Fibroblast of skin of right quadriceps (primary cell): ENCODE data around the gene UST.
"Not testable (repeated sequence)": the region's sequence is repeated elsewhere in the genome, so short reads cannot be mapped to it uniquely, and the experiment has no call there.

Experiments used
- DNase-seq: peaks from one replicate; pipeline ENCODE4 v3.0.0-alpha.2; 2013

The UST gene

DNA sequence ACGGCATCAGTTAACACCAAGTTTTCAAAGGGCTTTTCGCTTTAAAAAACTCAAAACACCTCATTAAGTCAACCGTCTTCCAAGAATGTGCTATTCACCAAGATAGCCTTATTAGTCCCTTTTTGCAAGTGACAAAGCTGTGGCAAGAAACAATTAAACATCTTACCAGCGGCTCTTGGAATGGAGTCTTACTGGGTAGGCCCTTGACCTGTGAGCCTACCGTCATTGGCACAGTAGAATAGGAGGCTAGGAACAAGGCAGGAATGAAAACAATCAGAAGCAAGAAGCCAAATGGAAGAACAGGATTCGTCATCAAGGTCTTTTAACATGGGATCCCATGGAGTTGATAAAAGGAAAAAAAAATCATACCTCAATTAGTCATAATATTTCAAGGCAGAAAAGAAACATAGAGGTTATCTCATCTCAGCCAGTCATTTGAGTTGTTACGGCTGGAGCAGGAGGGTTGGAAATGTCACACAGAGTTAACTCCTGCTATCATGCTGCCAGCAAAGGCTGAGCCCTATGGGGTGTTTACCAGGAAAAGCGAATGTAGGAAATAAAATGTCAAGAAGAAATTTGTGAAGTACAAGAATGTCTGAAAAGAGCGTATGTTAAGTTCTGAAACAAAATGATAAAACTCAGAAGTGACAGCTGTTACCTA, 236.4 kb downstream of the UST start:
- no peak for DNase-seq

DNA sequence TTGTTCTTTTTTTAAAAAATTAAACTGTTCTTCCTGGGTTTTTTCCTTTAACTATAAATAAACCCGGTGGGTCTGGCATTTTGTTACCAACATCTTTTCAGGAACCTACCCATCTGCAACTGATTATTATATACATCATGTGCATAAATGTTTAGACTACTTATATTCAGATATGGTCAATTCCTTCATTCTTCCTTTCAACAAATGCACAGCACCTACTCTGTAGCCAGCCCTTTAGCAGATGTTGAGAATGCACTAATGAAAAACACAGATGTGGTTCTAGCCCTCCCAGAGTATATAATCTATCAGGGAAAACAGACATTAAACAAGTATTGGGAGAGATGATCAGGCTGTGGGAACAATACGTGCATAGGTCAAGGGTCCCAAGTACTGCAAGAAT, 237.1 kb downstream of the UST start:
- peak; percentile 66 for DNase-seq

DNA sequence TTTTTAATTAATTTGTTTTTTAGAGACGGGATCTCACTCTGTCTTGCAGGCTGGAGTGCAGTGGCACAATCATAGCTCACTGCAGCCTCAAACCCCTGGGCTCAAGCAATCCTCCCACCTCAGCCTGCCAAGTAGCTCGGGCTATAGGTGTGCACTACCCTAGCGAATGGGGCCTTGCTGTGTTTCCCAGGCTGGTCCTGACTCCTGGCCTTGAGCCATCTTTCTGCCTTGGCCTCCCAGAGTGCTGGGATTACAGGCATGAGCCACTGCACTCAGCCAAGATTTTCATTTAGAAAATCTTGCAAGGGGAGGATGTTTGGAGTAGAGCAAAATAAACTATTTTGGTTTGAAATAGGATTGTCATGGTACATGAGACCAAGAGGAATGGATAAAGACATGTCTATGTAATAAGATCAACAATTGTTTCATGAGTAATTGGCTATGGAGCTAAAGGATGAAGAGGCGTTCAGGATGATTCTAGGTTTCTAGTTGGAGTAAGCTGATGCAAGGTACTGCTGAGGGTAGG, 237.8 kb downstream of the UST start:
- DNase-seq, result no peak

DNA sequence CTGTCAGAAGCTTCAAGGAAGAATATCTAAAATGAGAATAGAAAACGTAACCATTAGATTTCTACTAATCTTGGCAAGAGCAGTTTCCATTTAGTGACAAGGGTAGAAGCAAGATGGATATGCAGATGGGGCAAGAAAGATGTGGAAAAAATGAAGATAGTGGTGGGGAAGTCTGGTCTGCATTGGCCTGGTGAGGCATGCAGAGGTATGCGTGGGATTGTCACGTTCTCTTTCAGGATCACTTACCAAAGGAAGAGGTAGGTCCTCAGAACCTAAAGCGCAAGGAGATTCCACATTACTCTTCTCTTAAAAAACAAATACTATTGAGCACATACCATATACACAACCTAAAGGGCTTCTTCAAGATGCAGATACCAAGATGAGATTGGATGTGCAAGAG, 238.7 kb downstream of the UST start:
- DNase-seq, result no peak

DNA sequence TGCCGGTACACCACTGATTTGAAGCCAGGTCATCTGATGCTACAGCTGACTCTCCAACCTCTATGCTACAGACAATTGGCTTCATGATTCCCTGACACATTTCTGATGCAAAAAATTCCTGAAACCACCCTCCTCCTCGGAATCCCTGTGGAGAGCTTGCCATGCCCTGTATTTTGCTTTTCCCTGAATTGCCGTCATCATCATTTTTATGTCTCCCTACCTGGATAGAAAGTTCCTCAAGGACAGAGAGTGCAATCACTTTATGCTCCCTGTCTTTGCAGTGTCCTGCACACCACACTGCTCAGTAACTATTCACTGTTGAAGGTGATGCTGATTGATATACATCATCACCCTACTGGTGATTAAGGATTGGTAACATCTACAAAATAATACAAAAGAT, 239.8 kb downstream of the UST start:
- no peak for DNase-seq

DNA sequence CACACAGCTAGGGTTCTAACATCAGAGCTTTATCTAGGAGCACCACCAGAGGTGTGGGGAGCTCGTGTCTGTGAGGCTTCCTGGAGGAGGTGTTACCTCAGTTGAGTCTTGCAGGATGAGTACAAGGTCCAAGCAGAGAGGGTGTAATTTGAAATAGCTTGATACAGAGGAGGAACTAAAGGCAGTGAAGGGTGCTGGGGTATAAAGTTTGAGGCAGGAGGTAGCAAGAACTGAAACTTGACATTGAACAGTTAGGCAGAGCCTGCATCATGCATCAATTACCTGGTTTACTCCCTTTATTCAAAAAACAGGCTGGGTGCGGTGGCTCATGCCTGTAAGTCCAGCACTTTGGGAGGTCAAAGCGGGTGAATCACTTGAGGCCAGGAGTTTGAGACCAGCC, 241.2 kb downstream of the UST start:
- DNase-seq, result no peak

DNA sequence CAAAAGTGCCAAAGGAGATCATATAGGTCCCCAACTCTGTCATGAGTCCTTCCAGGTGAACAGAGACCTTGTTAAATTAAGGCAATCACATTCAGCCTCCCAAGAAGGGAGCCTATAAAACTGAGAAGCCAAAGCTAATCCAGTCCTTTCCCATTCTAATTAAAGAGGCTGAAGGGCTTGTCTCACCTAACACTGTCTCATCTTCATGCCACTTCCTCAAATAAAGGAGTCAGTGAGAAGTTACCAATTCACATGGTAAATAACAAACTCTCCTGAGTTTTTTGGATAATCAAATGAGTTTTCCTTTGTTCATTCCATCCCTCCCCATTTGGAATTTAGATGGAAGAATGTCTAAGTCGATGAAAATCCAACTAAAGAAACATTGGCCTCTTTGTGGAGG, 242.8 kb downstream of the UST start:
- no peak for DNase-seq

DNA sequence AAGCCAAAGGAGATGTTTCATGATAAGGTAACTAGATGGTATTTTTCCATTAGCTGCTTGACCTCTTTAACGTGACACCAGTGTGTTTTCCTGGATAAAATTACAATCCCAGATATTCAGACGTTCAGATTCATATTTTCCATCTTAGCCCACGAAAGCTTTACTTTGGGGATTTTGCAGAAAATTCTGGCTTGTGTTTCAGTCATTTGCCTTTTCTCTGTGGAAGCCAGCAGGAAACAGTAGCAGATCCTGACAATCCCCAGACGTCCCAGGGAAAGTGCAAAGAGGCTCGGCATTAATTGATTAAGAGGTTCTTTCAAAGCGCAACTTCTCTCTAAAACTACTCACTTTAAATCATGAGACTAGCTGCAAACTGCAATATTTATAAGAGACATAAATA, 243.6 kb downstream of the UST start:
- no peak for DNase-seq

DNA sequence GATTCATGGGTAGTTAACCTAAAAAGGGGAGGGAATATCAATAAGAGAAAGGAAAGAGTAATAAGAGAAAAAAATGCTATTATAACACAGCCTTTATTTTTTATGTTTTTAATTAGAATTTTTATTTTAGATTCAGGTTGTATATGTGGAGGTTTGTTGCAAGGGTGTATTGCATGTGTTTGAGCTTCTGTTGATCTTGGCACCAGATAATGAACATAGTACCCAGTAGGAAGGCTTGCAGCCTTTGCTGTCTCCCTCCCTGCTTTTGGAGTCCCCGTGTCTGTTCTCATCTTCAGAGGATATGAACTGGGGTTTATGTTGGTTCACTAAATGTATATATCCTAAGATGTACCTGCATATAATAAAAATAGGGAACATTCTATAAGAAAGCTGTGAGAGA, 250.0 kb downstream of the UST start:
- no peak for DNase-seq

DNA sequence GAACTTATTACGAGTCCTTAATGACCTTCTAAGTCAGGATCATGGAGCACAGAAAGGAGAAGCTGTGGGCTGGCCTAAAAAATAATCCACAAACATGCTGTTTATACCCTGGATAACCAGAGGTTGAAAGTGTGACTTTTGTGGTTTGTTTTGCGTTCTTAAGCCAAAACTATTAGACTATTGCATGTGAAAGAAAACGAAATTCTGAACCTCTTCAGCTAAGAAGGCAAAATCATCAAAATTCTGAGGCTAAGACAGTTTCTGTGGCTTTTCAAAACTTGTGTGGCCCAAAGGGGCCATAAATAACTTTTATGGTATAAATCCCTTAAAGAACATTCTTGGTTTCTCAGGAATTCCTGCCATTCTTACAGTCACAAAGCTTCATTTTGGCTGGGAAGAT, 251.0 kb downstream of the UST start:
- peak; percentile 98 for DNase-seq

DNA sequence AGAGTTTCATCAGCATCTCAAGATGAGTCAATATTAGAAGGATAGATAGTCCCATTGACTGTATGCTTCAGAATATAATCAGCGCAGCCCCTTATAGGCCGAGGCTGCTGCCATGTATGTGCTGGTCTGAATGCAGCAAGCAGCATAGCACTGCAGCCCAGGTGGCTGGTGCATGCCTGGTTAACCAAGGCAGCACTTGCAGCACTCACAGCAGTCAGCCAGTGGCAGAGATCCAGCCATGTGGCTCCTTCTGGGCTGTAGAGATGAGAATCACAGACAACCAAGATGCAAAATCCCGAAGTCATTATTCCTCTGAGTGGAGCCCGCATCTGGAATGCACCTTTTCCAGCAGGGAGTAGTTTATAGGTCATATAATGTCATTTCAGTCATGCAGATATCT, 251.9 kb downstream of the UST start:
- peak; percentile 61 for DNase-seq

DNA sequence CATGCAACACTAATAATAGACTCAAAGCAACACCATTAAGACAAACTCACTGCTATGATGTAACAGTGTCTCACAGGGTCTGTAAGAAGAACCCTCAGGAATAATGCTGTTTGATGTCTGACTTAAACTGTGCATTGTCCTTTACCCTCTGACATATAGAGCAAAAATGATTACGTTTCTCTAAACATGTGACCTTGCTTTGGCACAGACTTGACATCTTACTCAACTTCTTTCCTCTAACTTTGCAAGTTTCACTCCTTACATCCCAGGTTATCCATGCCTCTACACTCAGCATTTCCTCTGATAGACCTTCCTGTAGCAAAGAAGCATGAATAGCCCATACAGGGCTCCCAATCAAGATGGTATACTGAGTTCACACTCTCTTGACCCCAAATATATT, 252.7 kb downstream of the UST start:
- DNase-seq, result peak; percentile 65

DNA sequence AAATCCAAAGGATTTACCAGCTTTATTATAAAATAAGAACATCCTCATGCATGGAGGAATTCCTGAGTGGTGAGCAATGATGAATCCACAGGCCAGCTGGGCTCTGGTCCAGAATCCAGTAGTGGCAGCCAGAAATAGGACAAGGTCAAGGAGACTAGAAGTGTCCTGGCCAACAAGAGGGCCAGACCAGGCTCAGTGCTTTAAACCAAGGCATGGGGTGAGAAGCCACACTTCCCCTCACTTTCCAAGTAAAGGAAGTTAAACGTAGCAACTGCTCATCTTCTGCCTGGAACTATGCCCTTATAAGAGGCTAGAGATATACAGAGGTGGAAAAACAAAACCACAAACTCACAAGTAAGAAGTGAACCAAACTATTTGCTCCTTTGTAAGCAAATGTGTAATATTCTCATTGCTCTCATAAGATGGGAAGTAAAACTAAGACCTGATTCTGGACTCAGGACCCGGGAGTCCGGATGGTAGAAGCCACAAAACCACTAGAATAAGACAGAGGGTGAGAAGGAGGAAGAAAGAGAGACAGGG, 253.2 kb downstream of the UST start:
- DNase-seq, result peak; percentile 87

DNA sequence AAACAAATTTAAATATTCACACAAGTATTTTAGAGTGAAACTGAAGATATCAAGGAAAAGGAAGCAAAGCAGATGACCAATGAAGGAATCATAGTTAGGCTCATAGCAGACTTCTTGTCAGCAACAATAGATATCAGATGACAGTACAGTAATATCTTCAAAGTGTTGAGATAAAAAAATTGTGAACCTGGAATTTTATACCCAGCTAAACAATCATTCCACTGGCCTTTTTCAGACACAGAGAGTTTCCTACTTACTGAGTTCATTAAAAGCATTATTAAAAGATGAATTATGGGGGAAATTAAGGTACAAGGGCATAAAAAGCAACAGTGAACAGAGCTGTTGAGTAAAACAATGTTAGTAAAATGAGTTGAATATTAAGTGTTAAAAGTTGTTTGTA, 254.6 kb downstream of the UST start:
- no peak for DNase-seq

DNA sequence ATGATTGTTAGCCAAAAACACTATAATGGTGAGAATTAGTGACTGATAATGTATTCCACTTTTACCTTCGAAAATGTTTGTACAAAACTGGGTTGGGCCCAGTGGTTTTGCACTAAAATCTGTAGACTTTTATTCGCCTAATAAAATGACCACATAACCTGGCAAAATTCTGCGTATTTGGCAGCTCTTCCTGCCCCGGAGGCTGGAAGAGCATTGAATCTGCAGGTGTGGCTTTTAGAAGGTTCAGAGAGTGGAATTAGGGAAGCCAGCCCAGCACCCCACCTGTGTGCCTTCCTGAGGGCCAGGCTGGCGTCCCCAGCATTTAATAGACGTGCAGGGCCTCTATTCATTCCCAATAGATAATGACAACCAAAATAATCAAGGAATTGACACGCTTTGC, 256.7 kb downstream of the UST start:
- no peak for DNase-seq

DNA sequence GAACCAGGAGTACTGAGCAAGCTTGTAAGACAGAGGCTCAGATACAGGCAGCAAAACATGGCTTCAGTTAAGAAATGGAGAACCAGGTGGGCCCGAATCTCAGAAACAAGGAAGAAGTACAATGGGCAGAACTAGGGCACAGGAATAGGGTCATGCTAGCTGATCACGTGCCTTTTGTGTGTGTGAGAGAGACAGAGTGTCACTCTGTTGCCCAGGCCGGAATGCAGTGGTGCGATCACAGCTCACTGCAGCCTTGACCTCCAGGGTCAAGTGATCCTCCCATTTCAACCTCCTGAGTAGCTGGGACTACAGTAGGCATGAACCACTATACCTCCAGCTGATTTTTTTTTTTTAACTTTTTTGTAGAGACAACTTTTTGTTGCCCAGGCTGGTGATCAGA, 257.8 kb downstream of the UST start:
- no peak for DNase-seq

DNA sequence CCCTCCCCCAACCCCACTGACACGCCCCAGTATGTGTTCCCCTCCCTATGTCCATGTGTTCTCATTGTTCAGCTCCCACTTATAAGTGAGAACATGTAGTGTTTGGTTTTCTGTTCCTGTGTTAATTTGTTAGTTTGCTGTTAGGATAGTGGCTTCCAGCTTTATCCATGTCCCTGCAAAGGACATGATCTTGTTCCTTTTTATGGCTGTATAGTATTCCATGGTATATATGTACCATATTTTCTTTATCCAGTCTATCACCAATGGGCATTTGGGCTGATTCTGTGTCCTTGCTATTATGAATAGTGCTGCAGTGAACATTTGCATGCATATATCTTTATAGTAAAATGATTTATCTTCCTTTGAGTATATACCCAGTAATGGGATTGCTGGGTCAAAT, 259.4 kb downstream of the UST start:
- DNase-seq, result not testable (repeated sequence)

DNA sequence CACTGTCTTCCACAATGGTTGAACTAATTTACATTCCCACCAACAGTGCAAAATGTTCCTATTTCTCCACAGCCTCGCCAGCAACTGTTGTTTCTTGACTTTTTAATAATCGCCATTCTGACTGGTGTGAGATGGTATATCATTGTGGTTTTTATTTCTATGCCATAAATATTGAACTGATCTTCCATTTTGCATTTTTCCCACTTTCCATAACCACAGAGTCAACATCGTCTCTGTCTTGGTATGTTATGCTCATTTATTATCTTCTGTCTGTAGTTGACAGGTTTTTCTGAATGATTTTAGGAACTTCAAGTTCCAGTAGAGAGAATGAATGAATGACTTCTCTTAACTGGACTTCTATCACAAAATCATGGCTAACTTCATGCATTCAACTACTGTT, 259.8 kb downstream of the UST start:
- DNase-seq, result peak; percentile 47

DNA sequence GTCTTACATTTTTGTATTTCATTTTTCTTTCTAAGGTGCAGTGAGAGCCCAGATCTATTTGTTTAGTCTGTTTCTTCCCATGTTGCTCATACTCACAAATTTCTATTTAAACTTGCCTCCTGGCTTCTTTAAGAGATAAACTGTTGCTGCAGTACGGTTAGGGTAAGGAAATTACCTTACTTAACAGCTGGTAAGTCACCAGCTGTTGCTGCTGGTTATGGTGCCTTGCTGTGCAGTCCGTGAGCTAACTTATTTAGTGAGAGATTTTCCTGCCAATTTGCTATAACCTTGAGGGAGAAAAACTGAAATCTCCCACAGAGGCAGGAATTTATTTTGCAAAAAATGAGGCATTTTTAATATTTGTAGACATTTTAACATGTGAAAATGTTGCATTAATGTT, 261.0 kb downstream of the UST start:
- DNase-seq, result no peak

DNA sequence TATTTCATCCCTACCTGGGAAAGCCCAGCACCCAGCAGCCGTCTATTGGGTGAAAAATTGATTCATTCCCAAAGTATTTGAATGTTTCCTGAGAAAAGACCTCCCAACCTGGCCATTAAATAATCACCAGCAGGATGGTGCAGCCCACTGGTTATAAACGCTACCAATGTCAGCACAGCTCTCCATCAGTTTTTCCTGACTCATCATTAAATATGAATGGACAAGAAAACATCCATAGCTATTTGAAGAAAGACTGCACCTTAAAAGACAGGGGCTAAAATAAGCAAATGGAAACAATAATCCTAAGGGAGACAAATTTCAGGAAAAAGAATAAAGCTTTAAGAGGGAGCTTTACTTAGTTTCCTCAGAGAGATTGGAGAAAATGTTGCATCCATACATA, 261.9 kb downstream of the UST start:
- no peak for DNase-seq

DNA sequence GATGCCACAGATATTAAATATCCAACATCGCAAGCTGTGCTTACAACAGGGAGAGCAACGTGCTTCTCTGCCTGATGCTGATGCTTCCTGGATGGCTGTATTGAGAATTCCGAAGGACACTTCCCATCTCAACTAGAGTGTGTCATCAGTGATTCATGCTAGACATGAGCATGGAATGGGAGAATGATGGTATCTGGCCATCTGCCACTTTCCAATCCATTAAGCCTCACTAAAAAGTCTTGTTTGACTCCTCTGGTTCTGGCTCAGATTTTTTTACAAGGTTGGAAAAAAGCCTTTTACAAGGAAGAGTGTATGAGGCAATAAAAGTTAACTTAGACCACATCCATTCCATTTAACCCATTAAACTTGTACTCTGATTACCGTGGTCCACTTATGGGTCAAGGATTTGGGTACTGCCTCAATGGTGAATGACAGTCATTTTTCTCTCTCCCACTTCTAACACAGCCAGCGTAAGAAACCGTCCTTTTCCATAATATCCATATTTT, 265.3 kb downstream of the UST start:
- peak; percentile 100 for DNase-seq

DNA sequence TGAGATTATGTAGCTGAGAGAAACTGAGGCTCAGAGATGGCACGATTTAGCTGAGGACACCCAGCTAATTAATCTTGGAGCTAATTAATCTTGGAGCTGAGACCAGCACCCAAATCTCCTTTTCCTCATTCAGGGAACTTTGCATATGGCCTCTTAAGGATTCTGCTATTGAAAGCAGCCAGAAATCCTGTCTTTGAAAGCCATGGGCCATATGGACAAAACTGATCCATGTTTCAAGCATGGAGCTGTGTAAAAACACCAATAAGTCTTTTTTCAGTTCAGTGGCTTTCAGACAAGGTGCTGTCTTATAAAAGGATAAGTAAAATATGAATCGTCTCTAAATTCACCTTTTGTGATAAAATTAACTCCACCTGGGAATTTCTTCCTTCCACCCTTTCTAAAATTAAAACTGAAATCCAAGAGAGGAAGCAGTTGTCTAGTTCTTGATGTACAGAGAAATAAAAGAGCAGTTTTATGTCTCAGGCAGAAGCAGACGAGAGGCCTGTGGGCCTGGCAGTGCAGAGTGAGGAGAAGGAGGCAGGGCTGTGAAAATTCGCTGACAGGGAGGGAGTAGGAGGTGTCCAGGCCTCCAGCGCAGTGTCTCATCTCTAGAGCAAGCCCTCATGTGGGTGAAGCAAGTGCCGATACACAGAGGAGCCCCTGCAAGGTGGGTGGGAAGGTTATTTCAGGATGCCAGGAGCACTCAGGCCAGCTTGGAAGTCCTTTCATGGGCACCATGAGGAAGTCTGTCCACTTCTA, 266.9 kb downstream of the UST start:
- DNase-seq, result no peak

DNA sequence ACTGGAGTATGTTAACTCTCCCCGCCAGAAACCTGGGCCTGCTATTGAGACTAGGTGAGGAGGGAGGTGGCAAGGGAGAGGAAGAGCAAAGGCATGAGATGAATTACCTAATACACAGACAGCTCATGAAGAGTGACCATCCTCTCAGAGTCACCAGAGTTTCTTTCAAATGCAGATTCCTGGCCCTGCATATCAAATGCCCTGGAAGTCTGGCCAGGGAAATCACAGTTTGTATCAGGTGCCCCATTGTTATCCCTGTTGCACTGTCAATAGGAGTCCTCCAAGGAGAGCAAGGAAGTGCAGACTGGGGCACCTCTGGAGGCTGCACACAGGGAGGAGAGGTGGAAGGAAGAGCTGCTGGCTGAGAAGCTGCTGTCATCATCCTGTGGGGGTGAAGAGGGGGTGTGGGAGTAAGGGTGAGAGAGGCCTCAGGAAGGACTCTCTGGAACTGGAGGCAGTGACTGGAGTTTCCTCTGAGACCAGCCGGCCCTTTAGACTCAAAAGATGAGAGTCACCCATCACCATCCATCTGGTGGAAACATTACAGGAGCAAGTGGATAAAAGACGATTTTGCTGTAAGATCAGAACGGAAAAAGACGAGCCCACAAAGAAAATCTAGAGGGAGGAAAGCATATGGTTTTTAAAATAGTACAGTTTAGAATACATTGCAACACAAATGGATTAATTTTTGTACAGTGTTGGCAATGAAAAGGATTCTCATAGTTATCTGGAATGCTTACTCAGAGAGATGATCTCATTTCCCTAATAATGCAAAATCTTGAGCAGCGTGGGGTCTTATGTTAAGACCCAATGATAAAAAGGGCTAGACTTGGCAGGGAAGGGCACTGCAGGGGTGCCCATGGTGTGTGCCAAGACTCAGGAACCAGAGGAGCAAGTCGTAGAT, 268.1 kb downstream of the UST start:
- DNase-seq, result peak; percentile 86
